Body of pancreas (tissue), 4 donors: ENCODE results near the gene KRT80. TPM values are rescaled to one million over a fixed set of nuclear protein-coding genes. Genes with fewer than 3 reads are reported as not detected.

Experiments used
- ATAC-seq: fragments of 150-250 bp; one replicate; pipeline ENCODE4 v1.9.1; 2016
- DNase-seq, 4 donors: peaks; one replicate each; pipeline ENCODE4 v3.0.0-alpha.2; 2019
- H3K27ac ChIP-seq, 4 donors: fragments of 200-600 bp; sonication (generic); 1 replicate in 3 of 4; 2 replicates in 1 of 4; pipeline versions ENCODE4 v1.5.1 to v1.6.1; 2016 to 2019; ENCODE audit warnings: mild to moderate bottlenecking in 1 of 4, mixed read lengths in 1 of 4, moderate library complexity in 1 of 4
- H3K27me3 ChIP-seq, 2 donors: fragments of 200-600 bp; sonication (generic); one replicate each; pipeline ENCODE4 v1.6.0; 2016; ENCODE audit warnings: mild to moderate bottlenecking in 1 of 2
- H3K36me3 ChIP-seq, 2 donors: fragments of 200-600 bp; sonication (generic); replicated peaks in 1 of 2; 2 replicates each; pipeline ENCODE4 v1.5.1; 2016; ENCODE audit warnings: low read depth in 2 of 2; ENCODE audit not compliant: insufficient read depth in 1 of 2
- H3K4me1 ChIP-seq: fragments of 200-600 bp; sonication (generic); one replicate; pipeline ENCODE4 v1.6.0; 2016
- H3K4me3 ChIP-seq, 2 donors: fragments of 200-600 bp; sonication (generic); 1 replicate in 1 of 2; 2 replicates in 1 of 2; pipeline ENCODE4 v1.5.1; 2016 to 2019
- H3K9me3 ChIP-seq, 3 donors: fragments of 200-600 bp; sonication (generic); 1 replicate in 2 of 3; 2 replicates in 1 of 3; pipeline ENCODE4 v1.5.1; 2016
- POLR2A ChIP-seq, 3 donors: fragments of 450-650 bp; IDR thresholded peaks; one replicate each; pipeline ENCODE4 v1.6.1; 2016; ENCODE audit warnings: antibody characterized with exemption in 3 of 3, mild to moderate bottlenecking in 2 of 3
- WGBS, 2 donors: methylation state at CpG; one replicate each; pipeline ENCODE4 v1.1.5; 2017; 5-methylcytosine and 5-hydroxymethylcytosine counted together
- intact Hi-C: fragments of 100-400 bp; cut with DNase I; formaldehyde crosslinking; loops from one replicate; pipeline ENCODE4 v1.15.1; 2023
- total RNA-seq, 2 donors: library from RNA; depleted of rRNA; stranded (reverse); fragments of >200 nt; gene quantifications; one replicate each; pipeline ENCODE4 v1.1.0, GENCODE V29; 2016
- TF ChIP-seq, protein P1 (sequence below), 7 experiments: fragments of 450-650 bp in 4 of 7; fragments of 200-600 bp in 3 of 7; sonication (generic) in 3 of 7; IDR thresholded peaks; one replicate each; pipeline ENCODE4 v1.5.1; 2016 to 2019; ENCODE audit warnings: antibody characterized with exemption in 7 of 7

Gene KRT80
- total RNA-seq, 2 donors from 2014 or later = 10.2 to 11.9 TPM

DNA sequence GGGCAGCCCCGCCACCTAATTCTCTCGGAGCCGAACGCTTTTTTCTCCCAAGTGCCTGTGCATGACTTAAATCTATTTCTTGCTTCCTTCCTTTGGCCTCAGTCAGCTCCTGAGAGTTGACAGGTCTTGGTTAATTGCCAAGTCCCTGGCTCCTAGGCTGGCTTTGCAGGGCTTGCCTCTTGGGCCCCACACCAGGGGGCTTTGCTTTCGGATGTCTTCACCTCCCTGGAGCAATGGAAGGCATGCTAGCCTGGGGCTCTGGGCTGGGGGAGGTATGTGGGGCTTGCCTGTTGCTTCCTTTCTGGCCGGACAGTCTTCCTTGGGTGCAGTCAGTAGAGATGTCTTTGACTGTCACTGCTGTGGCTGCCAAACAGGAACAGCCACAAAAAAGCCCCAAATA, 2.2 kb upstream of the KRT80 start:
- H3K27ac ChIP-seq = peak overlapping the region in 2 of 4 donors; percentile 21 to 90
- no peaks in the 10 kb centered on the region for H3K27me3 ChIP-seq
- DNase-seq = peak in 2 of 4 donors; percentile 42 to 61
- H3K4me3 ChIP-seq = no peak overlapping the region
- H3K36me3 ChIP-seq = no peaks in the 10 kb centered on the region
- TF ChIP-seq, protein P1, sequence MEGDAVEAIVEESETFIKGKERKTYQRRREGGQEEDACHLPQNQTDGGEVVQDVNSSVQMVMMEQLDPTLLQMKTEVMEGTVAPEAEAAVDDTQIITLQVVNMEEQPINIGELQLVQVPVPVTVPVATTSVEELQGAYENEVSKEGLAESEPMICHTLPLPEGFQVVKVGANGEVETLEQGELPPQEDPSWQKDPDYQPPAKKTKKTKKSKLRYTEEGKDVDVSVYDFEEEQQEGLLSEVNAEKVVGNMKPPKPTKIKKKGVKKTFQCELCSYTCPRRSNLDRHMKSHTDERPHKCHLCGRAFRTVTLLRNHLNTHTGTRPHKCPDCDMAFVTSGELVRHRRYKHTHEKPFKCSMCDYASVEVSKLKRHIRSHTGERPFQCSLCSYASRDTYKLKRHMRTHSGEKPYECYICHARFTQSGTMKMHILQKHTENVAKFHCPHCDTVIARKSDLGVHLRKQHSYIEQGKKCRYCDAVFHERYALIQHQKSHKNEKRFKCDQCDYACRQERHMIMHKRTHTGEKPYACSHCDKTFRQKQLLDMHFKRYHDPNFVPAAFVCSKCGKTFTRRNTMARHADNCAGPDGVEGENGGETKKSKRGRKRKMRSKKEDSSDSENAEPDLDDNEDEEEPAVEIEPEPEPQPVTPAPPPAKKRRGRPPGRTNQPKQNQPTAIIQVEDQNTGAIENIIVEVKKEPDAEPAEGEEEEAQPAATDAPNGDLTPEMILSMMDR (IDR thresholded peaks at IDR 0.05) = no peak
- TF ChIP-seq POLR2A (IDR thresholded peaks at IDR 0.05) = no peak
- 65 to 75% methylated on average over 6 of the region's 6 CpGs for WGBS, 2 donors
- H3K9me3 ChIP-seq = no peaks in the 10 kb centered on the region
- intact Hi-C loops = no loop called here
- ATAC-seq = no peak
- H3K4me1 ChIP-seq = peaks cover 61% of the 10 kb centered on the region

DNA sequence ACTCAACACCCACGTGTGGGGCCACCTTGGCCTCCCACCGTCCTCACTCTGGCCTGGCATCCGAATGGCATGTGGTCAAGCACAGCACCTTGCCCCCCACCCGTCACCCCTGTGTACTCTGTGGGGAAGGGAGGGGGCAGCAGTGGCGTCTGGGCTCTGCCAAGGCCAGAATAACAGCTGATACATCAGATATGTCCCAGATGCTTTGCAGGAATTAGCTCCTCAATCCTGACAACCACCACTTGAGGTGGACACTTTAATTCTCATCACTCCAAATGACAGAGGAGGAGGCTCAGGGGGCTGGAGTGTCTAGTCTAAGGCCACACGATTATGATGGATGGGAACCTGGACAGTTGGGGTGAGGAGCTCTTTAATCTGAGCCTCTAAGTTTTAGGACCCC, 1.7 kb upstream of the KRT80 start:
- no peaks in the 10 kb centered on the region for H3K27me3 ChIP-seq
- H3K27ac ChIP-seq = peak overlapping the region in 2 of 4 donors; percentile 90 to 92
- peaks cover 56% of the 10 kb centered on the region for H3K4me1 ChIP-seq
- H3K4me3 ChIP-seq = no peak overlapping the region
- intact Hi-C loops = no loop called here
- H3K36me3 ChIP-seq = no peaks in the 10 kb centered on the region
- TF ChIP-seq, protein P1 (IDR thresholded peaks at IDR 0.05) = no peak
- no peak for TF ChIP-seq POLR2A (IDR thresholded peaks at IDR 0.05)
- no peaks in the 10 kb centered on the region for H3K9me3 ChIP-seq
- ATAC-seq (no peak), DNase-seq (no peak)
- WGBS, 2 donors = 45 to 62% methylated on average over 3 to 6 of the region's 6 CpGs

DNA sequence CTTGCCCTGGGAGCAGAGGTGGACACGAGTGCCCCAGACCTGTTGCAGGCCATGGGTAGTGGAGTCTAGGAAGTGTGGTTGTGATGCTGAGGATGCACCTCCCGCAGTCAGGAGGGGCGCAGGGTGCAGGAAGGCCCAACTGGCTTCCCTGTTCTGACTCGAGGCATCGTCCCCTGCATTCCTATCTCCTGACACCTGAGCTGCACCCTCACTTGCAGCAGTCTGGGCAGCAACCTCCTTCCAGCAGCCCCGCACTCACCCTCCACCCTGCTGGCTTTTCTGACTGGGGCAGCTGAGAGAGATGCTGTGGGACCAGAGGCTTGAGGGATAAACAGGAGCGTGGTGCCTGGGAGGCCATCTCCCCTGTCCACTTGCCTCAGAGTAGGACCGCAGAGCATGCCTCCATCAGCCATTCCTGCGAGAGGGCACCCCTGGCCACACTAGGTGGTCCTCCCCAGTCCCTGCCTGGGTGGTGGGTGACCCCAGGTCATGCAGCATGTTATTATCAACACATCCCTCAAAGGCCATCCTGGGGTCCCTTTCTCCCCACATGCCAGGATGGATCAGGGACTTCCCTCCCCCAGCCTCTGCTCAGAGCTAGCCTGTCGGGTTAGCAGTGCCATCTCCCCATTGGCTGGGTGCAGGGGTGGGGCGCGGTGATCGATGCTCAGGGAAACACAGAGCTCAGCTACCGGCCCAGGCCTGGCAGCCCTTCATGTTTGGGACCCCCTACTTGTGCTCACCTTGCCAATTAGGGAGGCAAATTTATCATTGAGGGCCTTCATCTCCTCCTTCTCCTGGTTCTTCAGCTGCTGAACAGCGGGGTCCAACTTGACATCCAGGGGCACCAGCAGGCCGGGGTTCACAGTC, 719 bp downstream of the KRT80 start:
- Histone ChIP-seq H3K36me3 (no peaks in the 10 kb centered on the region), H3K27me3 (no peaks in the 10 kb centered on the region), H3K27ac (peak overlapping the region; percentile 86 to 92 (median 90)), H3K4me3 (no peak overlapping the region), H3K4me1 (peaks cover 40% of the 10 kb centered on the region), H3K9me3 (no peaks in the 10 kb centered on the region)
- WGBS, 2 donors = 78 to 85% methylated on average over 11 to 15 of the region's 16 CpGs
- TF ChIP-seq, protein P1 (IDR thresholded peaks at IDR 0.05) = no peak
- TF ChIP-seq POLR2A (IDR thresholded peaks at IDR 0.05) = no peak
- DNase-seq (peak in 3 of 4 donors; percentile 43 to 66 (median 52)), ATAC-seq (peak; percentile 29)
- intact Hi-C loops = no loop called here

DNA sequence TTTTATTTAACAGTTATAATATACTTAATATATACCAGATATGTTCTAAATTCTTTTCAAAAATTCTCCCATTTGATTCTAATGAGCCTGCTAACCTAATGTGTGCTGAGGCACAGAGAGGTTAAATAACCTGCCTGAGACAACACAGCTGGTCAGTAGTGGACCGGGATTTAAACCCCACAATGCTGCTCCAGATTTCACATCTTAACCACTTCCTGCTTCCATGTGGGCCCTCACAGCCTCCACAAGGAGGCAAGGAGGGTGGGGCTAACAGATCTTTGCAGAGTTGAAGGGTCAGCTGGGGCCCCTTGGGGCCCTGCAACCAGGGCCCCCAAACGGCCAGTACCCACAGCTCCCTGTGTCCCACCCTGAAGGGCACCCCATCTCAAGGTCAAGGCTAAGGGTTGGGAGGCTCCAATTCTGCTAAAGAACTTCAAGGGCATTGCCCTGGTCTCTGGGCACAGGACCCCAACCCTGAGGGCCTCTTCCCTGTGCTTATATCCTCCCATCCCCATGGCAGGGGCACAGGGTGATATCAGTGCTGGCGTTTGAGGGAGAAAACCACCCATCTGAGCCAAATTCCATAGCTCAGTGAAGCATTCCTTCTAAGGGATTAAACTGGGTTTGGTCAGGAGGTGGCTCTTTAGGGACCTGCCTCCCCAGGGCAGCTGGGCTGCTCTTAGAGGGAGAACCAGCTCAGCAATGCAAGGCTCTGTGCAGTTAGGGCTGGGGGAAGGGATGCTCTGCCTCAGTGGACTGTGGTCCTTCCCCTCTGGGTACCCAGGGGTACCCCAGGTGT, 2.2 kb downstream of the KRT80 start:
- WGBS, 2 donors = 29 to 60% methylated on average over 2 to 3 of the region's 3 CpGs
- Histone ChIP-seq H3K27ac (no peak overlapping the region), H3K4me3 (no peak overlapping the region), H3K27me3 (no peaks in the 10 kb centered on the region), H3K36me3 (no peaks in the 10 kb centered on the region), H3K4me1 (peaks cover 40% of the 10 kb centered on the region), H3K9me3 (no peaks in the 10 kb centered on the region)
- TF ChIP-seq POLR2A (IDR thresholded peaks at IDR 0.05) = no peak
- TF ChIP-seq, protein P1 (IDR thresholded peaks at IDR 0.05) = no peak
- intact Hi-C loops = no loop called here
- DNase-seq (no peak), ATAC-seq (no peak)
